ENCODE results near the gene TTC7B.
A peak's percentile ranks its signal among the peaks of the same experiment; 100 is the strongest.

TTC7B gene

DNA sequence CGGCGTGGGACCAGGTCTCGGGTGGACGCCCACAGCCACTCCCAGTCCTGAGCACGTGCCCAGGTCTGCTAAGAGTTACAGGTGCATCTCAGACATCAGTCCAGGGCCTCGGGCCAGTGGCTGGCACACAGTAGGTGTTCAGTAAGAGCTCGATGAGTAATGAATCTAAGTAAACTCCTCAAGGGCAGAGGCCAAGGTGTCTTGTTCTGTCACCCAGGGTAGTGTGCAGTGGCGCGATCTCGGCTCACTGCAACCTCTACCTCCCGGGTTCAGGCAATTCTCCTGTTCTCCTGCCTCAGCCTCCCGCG, 11.2 kb downstream of the TTC7B start:
- no peak for DNase-seq (ENCODE audit: low spot score)

DNA sequence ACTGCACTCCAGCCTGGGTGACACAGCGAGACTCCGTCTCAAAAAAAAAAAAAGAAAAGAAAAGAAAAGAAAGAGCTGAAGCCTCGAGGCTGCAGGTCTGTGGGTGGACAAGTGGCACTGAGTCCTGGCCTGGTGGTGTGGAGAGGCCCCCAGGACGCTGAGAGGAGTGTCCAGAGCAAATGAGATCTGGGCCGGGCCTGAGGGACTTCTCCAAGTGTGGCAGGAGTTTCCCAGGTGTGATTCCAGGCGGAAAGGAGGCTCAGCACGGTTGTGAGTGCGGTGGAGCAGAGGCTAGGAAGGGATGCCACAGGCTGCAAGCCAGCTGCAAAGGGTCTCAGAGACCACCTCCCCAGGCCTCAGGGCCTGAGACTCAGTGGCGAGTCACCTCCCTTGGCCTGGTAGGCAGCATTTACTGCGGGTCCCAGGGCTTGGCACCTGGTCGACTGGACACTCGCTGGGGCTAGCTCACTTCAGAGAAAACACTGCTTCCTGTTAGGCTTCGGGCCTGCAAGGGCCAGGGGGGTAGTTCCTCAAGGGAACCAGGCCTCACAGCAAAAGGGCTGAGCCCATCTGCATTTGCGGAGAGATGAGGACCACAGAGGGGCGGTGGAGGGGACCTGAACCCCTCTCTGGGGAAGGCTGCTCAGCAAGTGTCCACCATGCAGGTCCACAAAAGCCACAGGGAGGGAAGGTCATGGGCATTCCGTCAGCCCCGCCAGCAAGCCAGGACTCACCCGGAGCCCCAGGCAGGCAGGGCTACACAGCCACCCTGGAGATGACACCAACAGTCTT, 11.7 kb downstream of the TTC7B start:
- DNase-seq (ENCODE audit: low spot score), result no peak

DNA sequence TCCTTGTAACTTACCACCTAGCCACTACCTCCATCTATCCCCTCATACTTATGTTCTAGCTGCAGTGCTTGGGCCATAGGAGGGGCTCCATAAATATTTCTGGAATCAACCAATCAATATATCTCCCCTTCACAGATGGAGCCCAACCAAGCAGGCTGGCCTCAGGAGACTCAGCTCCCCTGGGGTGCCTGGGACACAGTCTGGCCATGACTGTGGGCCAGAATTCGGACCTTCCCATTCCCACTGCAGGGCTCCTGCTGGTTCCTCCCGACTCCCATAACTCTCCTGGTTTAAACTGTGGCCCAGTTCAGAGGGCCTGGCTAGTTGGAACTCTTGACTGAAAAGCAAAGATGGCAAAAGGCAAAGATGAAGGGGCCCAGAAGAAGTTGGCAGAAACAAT, 13.0 kb downstream of the TTC7B start:
- no peak for DNase-seq (ENCODE audit: low spot score)

DNA sequence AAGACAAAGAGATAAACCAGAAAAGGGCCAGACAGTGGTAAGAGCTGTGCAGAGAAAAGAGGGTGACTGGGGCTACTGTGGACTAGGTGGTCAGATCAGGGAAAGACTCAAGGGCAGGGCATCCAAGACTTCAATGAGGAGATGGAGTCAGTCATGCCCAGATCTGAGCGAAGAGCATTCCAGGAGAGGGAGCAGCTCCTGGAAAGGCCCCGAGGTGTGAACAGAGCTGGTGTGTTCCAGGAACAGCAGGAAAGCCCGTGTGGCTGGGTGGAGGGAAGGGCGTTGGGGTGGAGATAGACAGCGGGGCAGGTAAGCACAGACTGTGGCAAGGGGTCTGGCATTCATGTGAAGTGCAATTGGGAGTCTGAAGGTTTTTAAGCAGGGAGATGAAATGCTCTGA, 16.8 kb downstream of the TTC7B start:
- DNase-seq (ENCODE audit: low spot score), result no peak

GRCh38 chr14:90797919-90798318, 18.3 kb downstream of the TTC7B start:
- DNase-seq (ENCODE audit: low spot score), result no peak

GRCh38 chr14:90797451-90797850, 18.8 kb downstream of the TTC7B start:
- DNase-seq (ENCODE audit: low spot score), result no peak

- DNase-seq (ENCODE audit: low spot score), result peak; percentile 58
Observed at GRCh38 chr14:90796329-90796728, 19.9 kb downstream of the TTC7B start.

DNA sequence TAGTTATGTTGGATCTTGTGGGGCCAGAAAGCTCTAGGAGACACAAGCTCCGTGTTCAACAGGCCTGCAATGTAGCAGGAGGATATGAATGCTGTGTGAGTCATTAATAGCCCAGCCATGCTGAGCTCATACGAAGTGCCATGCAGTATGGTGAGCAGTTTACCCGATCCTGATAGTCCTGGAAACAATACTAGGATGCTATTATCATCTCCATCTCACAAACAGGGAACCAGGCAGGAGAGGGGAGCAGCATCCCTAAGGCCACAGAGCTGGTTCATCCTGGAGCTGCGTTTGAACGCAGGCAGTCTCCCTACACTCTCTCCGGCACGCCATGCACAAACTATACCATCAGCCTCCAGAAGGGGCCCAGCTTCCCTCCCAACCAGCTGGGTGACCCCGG, 20.5 kb downstream of the TTC7B start:
- peak; percentile 89 for DNase-seq (ENCODE audit: low spot score)

GRCh38 chr14:90791486-90791885, 24.7 kb downstream of the TTC7B start:
- DNase-seq (ENCODE audit: low spot score), result no peak

DNA sequence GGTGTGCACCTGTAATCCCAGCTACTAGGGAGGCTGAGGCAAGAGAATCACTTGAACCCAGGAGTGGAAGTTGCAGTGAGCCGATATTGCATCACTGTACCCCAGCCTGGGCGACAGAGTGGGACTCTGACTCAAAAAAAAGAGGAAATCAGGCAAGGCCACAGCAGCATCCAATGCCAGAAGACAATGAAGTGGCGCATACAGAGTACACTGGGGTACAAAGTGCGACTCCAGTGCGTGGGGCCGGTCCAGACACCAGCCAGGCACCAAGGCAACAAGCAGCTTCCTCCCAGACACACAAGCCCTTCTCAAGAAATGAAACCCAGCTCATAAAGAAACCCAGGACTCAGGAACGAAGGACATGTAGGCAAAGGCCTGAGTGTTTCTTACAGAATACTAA, 28.2 kb downstream of the TTC7B start:
- DNase-seq (ENCODE audit: low spot score), result no peak

- no peak for DNase-seq (ENCODE audit: low spot score)
Observed at GRCh38 chr14:90785876-90786450, 30.3 kb downstream of the TTC7B start.

DNA sequence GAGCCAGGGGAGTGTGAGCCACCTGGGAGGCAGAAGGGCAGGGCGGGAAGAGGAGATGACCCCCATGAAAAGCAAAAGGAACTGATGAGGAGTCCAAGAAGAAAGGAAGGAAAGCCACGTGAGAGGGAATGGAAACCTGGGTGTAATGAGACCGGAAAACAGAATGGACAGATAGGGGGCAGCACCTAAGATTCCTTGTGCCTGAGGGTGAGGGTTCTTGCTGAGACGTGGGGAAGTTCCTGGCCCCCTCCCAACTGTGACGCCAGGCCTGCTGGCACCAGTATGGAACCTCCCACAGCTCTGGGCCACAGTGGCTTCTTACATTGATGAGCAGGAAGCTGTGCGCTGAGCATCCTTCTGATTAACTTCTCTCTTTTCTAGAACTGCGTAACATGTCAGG, 30.8 kb downstream of the TTC7B start:
- peak; percentile 39 for DNase-seq (ENCODE audit: low spot score)

DNA sequence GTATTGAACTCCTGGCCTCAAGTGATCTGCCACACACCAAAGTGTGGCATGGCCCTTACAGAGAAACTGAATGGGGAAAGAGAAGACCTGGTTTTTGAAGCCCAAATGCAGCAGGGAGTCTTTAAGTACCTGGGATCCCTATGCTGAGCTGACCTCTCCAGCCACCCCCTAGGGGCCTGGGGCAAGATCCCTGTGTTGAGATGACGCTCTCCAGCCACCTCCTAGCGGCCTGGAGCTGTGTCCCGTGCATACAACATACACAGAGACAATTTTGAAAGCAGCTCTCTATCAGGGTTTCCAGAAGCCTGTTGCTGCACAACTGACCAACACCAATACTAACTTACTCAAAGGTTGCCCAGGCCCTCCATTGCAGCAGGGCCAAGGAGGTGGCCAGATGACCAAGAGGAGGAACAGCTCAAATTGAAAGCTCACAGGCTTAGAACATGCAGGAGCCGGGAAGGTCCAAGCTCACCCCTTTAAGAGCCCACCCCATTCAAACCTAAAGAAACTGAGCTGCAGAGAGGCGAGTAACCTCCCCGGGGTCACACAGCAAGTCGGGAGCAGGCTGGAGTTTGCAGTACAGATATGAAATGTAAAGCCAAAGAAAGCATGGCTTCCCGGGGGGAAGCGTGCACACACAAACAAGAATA, 31.5 kb downstream of the TTC7B start:
- no peak for DNase-seq (ENCODE audit: low spot score)

- DNase-seq (ENCODE audit: low spot score), result no peak
Observed at GRCh38 chr14:90783344-90783743, 32.9 kb downstream of the TTC7B start.

- no peak for DNase-seq (ENCODE audit: low spot score)
Observed at GRCh38 chr14:90782892-90783291, 33.3 kb downstream of the TTC7B start.

GRCh38 chr14:90781876-90782275, 34.4 kb downstream of the TTC7B start:
- DNase-seq (ENCODE audit: low spot score), result no peak

DNA sequence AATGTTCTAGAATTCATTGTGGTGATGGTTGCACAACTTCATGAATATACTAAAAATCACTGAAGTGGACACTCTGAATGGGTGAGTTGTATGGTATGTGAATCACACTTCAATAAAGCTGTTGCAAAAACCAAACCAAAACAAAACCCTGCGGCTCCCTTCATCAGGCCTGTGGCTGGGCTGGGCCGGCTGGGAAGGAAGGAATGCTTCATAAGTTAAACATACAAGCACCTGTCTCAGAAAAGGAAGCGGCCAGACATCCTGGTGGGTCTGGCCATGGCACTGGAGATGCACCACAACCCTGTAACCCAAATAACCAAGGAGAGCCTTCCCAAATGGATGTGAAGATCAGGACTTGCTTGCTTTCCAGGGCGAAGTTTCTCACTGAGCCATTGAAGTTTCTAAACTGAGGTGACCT, 34.9 kb downstream of the TTC7B start:
- peak; percentile 93 for DNase-seq (ENCODE audit: low spot score)

- DNase-seq (ENCODE audit: low spot score), result no peak
Observed at GRCh38 chr14:90780519-90780918, 35.7 kb downstream of the TTC7B start.

GRCh38 chr14:90778571-90779255, 37.5 kb downstream of the TTC7B start:
- no peak for DNase-seq (ENCODE audit: low spot score)

- no peak for DNase-seq (ENCODE audit: low spot score)
Observed at GRCh38 chr14:90777830-90778485, 38.3 kb downstream of the TTC7B start.

- DNase-seq (ENCODE audit: low spot score), result no peak
Observed at GRCh38 chr14:90777358-90777757, 38.9 kb downstream of the TTC7B start.

DNA sequence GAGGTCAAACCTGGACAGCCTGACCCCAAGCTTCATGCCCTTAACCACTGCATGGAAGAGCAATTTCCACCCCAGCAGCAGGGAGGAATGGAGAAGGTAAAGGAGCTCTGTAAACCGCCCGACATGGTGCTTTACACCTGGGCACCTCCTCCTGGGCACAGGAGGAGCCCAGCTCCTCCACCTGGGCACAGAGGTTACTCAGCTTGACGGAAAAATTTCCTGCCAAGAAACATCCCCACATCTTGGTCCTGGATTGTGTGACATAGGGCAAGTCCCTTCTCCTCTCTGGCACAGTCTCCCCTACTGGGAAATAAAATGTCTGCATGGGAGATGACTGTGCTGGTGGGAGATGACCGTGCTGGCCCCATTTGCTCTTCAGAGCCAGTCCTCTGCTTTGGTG, 40.8 kb downstream of the TTC7B start:
- DNase-seq (ENCODE audit: low spot score), result no peak

DNA sequence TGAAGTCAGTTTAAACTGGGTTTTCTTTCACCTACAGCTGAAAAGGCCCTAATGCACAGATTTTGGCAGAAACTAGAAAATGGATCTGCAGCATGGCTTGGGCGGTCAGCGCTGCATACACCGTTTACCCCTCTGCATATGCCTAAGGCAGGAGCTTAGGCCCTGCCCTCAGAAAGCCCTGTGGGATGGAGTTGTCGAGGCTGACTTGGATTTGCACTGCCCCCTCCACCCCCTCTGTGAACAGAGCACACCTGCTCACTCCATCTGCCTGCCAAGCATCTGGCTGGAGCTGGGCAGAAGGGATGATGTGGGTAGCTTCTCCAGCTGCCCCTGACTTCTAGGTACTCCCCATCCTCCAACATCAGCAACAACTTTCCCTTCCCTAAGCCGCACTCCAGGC, 41.9 kb downstream of the TTC7B start:
- no peak for DNase-seq (ENCODE audit: low spot score)

Measured in kidney tubule cell (primary cell).